C4-2B (cell line): ENCODE results near the gene CREB3L1.

ENCODE experiments used
- H3K27ac ChIP-seq: fragments of 450-650 bp; 2 replicates; pipeline ENCODE4 v1.5.1; 2017
- CTCF ChIP-seq: fragments of 450-650 bp; conservative IDR thresholded peaks from 2 replicates; pipeline ENCODE4 v1.5.1; 2017; ENCODE audit warnings: mild to moderate bottlenecking
- ZFX ChIP-seq: fragments of 450-650 bp; IDR thresholded peaks from 2 replicates; pipeline ENCODE4 v1.6.1; 2017

CREB3L1 gene

GRCh38 chr11:46242952-46243795 lies 34.3 kb upstream of the CREB3L1 start:
- TF ChIP-seq ZFX: no peak
- no peak for TF ChIP-seq CTCF
- peak overlapping the region; percentile 68 for H3K27ac ChIP-seq

GRCh38 chr11:46243796-46244109 lies 33.7 kb upstream of the CREB3L1 start:
- TF ChIP-seq ZFX: no peak
- no peak for TF ChIP-seq CTCF
- peak overlapping the region; percentile 68 for H3K27ac ChIP-seq

- TF ChIP-seq CTCF (no peak), ZFX (no peak)
- H3K27ac ChIP-seq: no peak overlapping the region
Observed at GRCh38 chr11:46246521-46246920, 30.9 kb upstream of the CREB3L1 start.

GRCh38 chr11:46247090-46247489 lies 30.4 kb upstream of the CREB3L1 start:
- TF ChIP-seq ZFX: no peak
- H3K27ac ChIP-seq: no peak overlapping the region

- peak overlapping the region; percentile 6; the same call in 1 of the 2 replicates for H3K27ac ChIP-seq
- TF ChIP-seq CTCF (peak; percentile 79), ZFX (no peak)
Observed at GRCh38 chr11:46247659-46248058, 29.8 kb upstream of the CREB3L1 start.

- H3K27ac ChIP-seq: peak overlapping the region; percentile 6; the same call in 1 of the 2 replicates
Observed at GRCh38 chr11:46248289-46249102, 29.0 kb upstream of the CREB3L1 start.

More at GRCh38 chr11:46248289-46249102, 29.0 kb upstream of the CREB3L1 start:
- no peak for TF ChIP-seq ZFX
- TF ChIP-seq CTCF: no peak
